Neural crest cell (in vitro differentiated cells): ENCODE results near the gene ZNF429. TPM values are rescaled to one million over a fixed set of nuclear protein-coding genes. Genes with fewer than 3 reads are reported as not detected.
A peak's percentile ranks its signal among the peaks of the same experiment; 100 is the strongest.

ENCODE experiments used
- DNase-seq: peaks from one replicate; pipeline ENCODE4 v3.0.0; 2021; ENCODE audit warnings: low read depth, mixed read lengths, low spot score
- H3K27ac Mint-ChIP-seq: one replicate; pipeline ENCODE4 v1.8.0; 2021; ENCODE audit warnings: mild to moderate bottlenecking, mixed read lengths; ENCODE audit not compliant: unreplicated experiment
- H3K27me3 Mint-ChIP-seq: 2 replicates; pipeline ENCODE4 v1.8.0; 2021; ENCODE audit warnings: low read depth, mild to moderate bottlenecking, mixed read lengths
- H3K36me3 Mint-ChIP-seq: 2 replicates; pipeline ENCODE4 v1.8.0; 2021; ENCODE audit warnings: low read depth, mild to moderate bottlenecking, mixed read lengths
- H3K4me1 Mint-ChIP-seq: 2 replicates; pipeline ENCODE4 v1.8.0; 2021; ENCODE audit warnings: mixed read lengths
- H3K4me3 Mint-ChIP-seq: one replicate; pipeline ENCODE4 v1.8.0; 2021; ENCODE audit warnings: mild to moderate bottlenecking, mixed read lengths
- H3K9me3 Mint-ChIP-seq: 2 replicates; pipeline ENCODE4 v1.8.0; 2021; ENCODE audit warnings: mixed read lengths
- CTCF ChIP-seq: fragments of 200-600 bp; sonication (generic); conservative IDR thresholded peaks from 2 replicates; pipeline ENCODE4 v1.5.0; 2021; ENCODE audit warnings: antibody characterized with exemption, mild to moderate bottlenecking
- total RNA-seq: library from RNA; stranded (reverse); gene quantifications from 2 replicates; pipeline ENCODE4 v1.2.1, GENCODE V29; 2021

Gene ZNF429
- total RNA-seq, 1 donor from 2014 or later, result 17.7 TPM

GRCh38 chr19:21586311-21587116, 81.1 kb downstream of the ZNF429 start:
- Mint-ChIP-seq H3K4me3 (peak overlapping the region; percentile 61), H3K4me1 (no peaks in the 10 kb centered on the region), H3K27me3 (peaks cover 22% of the 10 kb centered on the region), H3K27ac (no peak overlapping the region), H3K9me3 (peaks cover 12% of the 10 kb centered on the region), H3K36me3 (peaks cover 4% of the 10 kb centered on the region)
- peak; percentile 10 for DNase-seq
- no peak for TF ChIP-seq CTCF

GRCh38 chr19:21587117-21587461, 81.7 kb downstream of the ZNF429 start:
- TF ChIP-seq CTCF, result no peak
- Mint-ChIP-seq H3K27ac (no peak overlapping the region), H3K4me3 (peak overlapping the region; percentile 61), H3K4me1 (no peaks in the 10 kb centered on the region), H3K27me3 (peaks cover 22% of the 10 kb centered on the region), H3K36me3 (no peaks in the 10 kb centered on the region), H3K9me3 (peaks cover 7% of the 10 kb centered on the region)
- no peak for DNase-seq

GRCh38 chr19:21587549-21587948, 82.1 kb downstream of the ZNF429 start:
- TF ChIP-seq CTCF, result no peak
- no peak for DNase-seq
- Mint-ChIP-seq H3K4me3 (no peak overlapping the region), H3K4me1 (no peaks in the 10 kb centered on the region), H3K9me3 (peaks cover 7% of the 10 kb centered on the region), H3K27me3 (peaks cover 22% of the 10 kb centered on the region), H3K27ac (no peak overlapping the region), H3K36me3 (no peaks in the 10 kb centered on the region)

GRCh38 chr19:21588065-21588601, 82.7 kb downstream of the ZNF429 start:
- Mint-ChIP-seq H3K9me3 (peaks cover 7% of the 10 kb centered on the region), H3K27ac (no peak overlapping the region), H3K4me3 (no peak overlapping the region), H3K4me1 (no peaks in the 10 kb centered on the region), H3K36me3 (no peaks in the 10 kb centered on the region), H3K27me3 (peaks cover 22% of the 10 kb centered on the region)
- no peak for DNase-seq
- no peak for TF ChIP-seq CTCF

- no peak for TF ChIP-seq CTCF
- Mint-ChIP-seq H3K9me3 (no peaks in the 10 kb centered on the region), H3K36me3 (no peaks in the 10 kb centered on the region), H3K27me3 (peaks cover 15% of the 10 kb centered on the region), H3K4me1 (no peaks in the 10 kb centered on the region), H3K27ac (no peak overlapping the region), H3K4me3 (no peak overlapping the region)
- DNase-seq, result no peak
Observed at GRCh38 chr19:21590867-21591266, 85.5 kb downstream of the ZNF429 start.
